Thymus (tissue), 11 donors: ENCODE data around the gene PFDN2. TPM values are rescaled to one million over a fixed set of nuclear protein-coding genes. Genes with fewer than 3 reads are reported as not detected.

ENCODE experiments used
- DNase-seq, 9 donors: peaks; one replicate each; pipeline ENCODE4 v3.0.0-alpha.2; 2013; ENCODE audit warnings: low spot score in 9 of 9, low read depth in 6 of 9, missing footprints in 1 of 9
- H3K27ac ChIP-seq, 2 donors: one replicate each; pipeline ENCODE4 v1.5.1; 2013; ENCODE audit warnings: control low read depth in 1 of 2, low read depth in 1 of 2, low read length in 1 of 2, mild to moderate bottlenecking in 1 of 2, moderate library complexity in 1 of 2
- H3K27me3 ChIP-seq, 2 donors: one replicate each; pipeline ENCODE4 v1.5.1; 2013; ENCODE audit warnings: low read length in 1 of 2; ENCODE audit not compliant: control insufficient read depth in 2 of 2, insufficient read depth in 1 of 2
- H3K36me3 ChIP-seq, 2 donors: one replicate each; pipeline ENCODE4 v1.5.1; 2013; ENCODE audit warnings: low read length in 1 of 2, mild to moderate bottlenecking in 1 of 2, moderate library complexity in 1 of 2; ENCODE audit not compliant: control insufficient read depth in 2 of 2, insufficient read depth in 2 of 2
- H3K4me1 ChIP-seq, 2 donors: one replicate each; pipeline ENCODE4 v1.5.1; 2013; ENCODE audit warnings: low read length in 2 of 2; ENCODE audit not compliant: control insufficient read depth in 2 of 2, insufficient read depth in 2 of 2
- H3K4me3 ChIP-seq, 2 donors: one replicate each; pipeline ENCODE4 v1.5.1; 2013; ENCODE audit warnings: low read length in 2 of 2, control low read depth in 1 of 2, mild to moderate bottlenecking in 1 of 2
- H3K9me3 ChIP-seq, 2 donors: one replicate each; pipeline ENCODE4 v1.5.1; 2013; ENCODE audit warnings: low read length in 1 of 2, mild to moderate bottlenecking in 1 of 2; ENCODE audit not compliant: control insufficient read depth in 2 of 2, insufficient read depth in 1 of 2
- WGBS: extraction: QIAGEN DNeasy Blood & Tissue Kit; methylation state at CpG from one replicate; pipeline ENCODE4 v1.1.7; 2013; 5-methylcytosine and 5-hydroxymethylcytosine counted together
- polyA plus RNA-seq: library from polyadenylated mRNA; stranded (reverse); fragments of 200-250 nt; gene quantifications from one replicate; pipeline ENCODE4 v1.2.3, GENCODE V29; 2013
- total RNA-seq: library from RNA; stranded (reverse); fragments of 120-200 nt; gene quantifications from one replicate; pipeline ENCODE4 v1.2.4, GENCODE V29; 2013
- donor health status: healthy.

The PFDN2 gene
- total and polyA plus RNA-seq, 2 donors, result 48.2 to 152 TPM

- WGBS, result 9% methylated on average over 22 of the region's 22 CpGs
- Histone ChIP-seq H3K4me1 (peaks cover 23 to 30% of the 10 kb centered on the region in 2 donors), H3K36me3 (peaks cover 5 to 38% of the 10 kb centered on the region in 2 donors), H3K4me3 (peak overlapping the region; percentile 63 to 80), H3K27ac (peak overlapping the region; percentile 67 to 93), H3K9me3 (no peaks in the 10 kb centered on the region), H3K27me3 (no peaks in the 10 kb centered on the region)
- DNase-seq, result peak in 2 of 9 donors; percentile 10 to 37
Observed at GRCh38 chr1:161131523-161132409, 13.9 kb upstream of the PFDN2 start.

GRCh38 chr1:161130266-161130665, 12.4 kb upstream of the PFDN2 start:
- peaks cover 23 to 30% of the 10 kb centered on the region in 2 donors for H3K4me1 ChIP-seq
- 90% methylated on average over 1 of the region's 1 CpG for WGBS
- H3K9me3 ChIP-seq, result no peaks in the 10 kb centered on the region
- H3K36me3 ChIP-seq, result peaks cover 8 to 49% of the 10 kb centered on the region in 2 donors
- H3K27me3 ChIP-seq, result no peaks in the 10 kb centered on the region
- H3K4me3 ChIP-seq, result no peak overlapping the region
- H3K27ac ChIP-seq, result no peak overlapping the region
- no peak for DNase-seq

GRCh38 chr1:161128591-161129420, 11.0 kb upstream of the PFDN2 start:
- Histone ChIP-seq H3K36me3 (peaks cover 21 to 64% of the 10 kb centered on the region in 2 donors), H3K4me3 (no peak overlapping the region), H3K9me3 (no peaks in the 10 kb centered on the region), H3K27ac (no peak overlapping the region), H3K27me3 (no peaks in the 10 kb centered on the region), H3K4me1 (peaks cover 23 to 27% of the 10 kb centered on the region in 2 donors)
- 97% methylated on average over 4 of the region's 4 CpGs for WGBS
- peak in 1 of 9 donors; percentile 11 for DNase-seq

- H3K9me3 ChIP-seq, result no peaks in the 10 kb centered on the region
- no peaks in the 10 kb centered on the region for H3K27me3 ChIP-seq
- H3K36me3 ChIP-seq, result peaks cover 32 to 72% of the 10 kb centered on the region in 2 donors
- no peak overlapping the region for H3K27ac ChIP-seq
- H3K4me1 ChIP-seq, result peaks cover 17 to 21% of the 10 kb centered on the region in 2 donors
- H3K4me3 ChIP-seq, result no peak overlapping the region
- WGBS, result 95% methylated on average over 2 of the region's 2 CpGs
- DNase-seq, result no peak
Observed at GRCh38 chr1:161127649-161128048, 9.8 kb upstream of the PFDN2 start.

- no peaks in the 10 kb centered on the region for H3K27me3 ChIP-seq
- 97% methylated on average over 6 of the region's 6 CpGs for WGBS
- H3K9me3 ChIP-seq, result no peaks in the 10 kb centered on the region
- no peak for DNase-seq
- no peak overlapping the region for H3K4me3 ChIP-seq
- peaks cover 58 to 77% of the 10 kb centered on the region in 2 donors for H3K36me3 ChIP-seq
- no peak overlapping the region for H3K27ac ChIP-seq
- H3K4me1 ChIP-seq, result peaks cover 16 to 21% of the 10 kb centered on the region in 2 donors
Observed at GRCh38 chr1:161122967-161123366, 5.1 kb upstream of the PFDN2 start.

- peaks cover 19 to 23% of the 10 kb centered on the region in 2 donors for H3K4me1 ChIP-seq
Observed at GRCh38 chr1:161121834-161122233, 4.0 kb upstream of the PFDN2 start.

GRCh38 chr1:161121042-161121650, 3.3 kb upstream of the PFDN2 start:
- H3K4me1 ChIP-seq, result peaks cover 23 to 30% of the 10 kb centered on the region in 2 donors
- 95% methylated on average over 3 of the region's 3 CpGs for WGBS
- no peak overlapping the region for H3K4me3 ChIP-seq
- peaks cover 53 to 61% of the 10 kb centered on the region in 2 donors for H3K36me3 ChIP-seq
- DNase-seq, result no peak
- H3K9me3 ChIP-seq, result no peaks in the 10 kb centered on the region
- H3K27me3 ChIP-seq, result no peaks in the 10 kb centered on the region
- H3K27ac ChIP-seq, result no peak overlapping the region

More at GRCh38 chr1:161121834-161122233, 4.0 kb upstream of the PFDN2 start:
- 87% methylated on average over 4 of the region's 4 CpGs for WGBS
- peaks cover 53 to 66% of the 10 kb centered on the region in 2 donors for H3K36me3 ChIP-seq
- peak overlapping the region in 1 of 2 donors; percentile 32 for H3K27ac ChIP-seq
- no peak for DNase-seq
- H3K27me3 ChIP-seq, result no peaks in the 10 kb centered on the region
- no peak overlapping the region for H3K4me3 ChIP-seq
- no peaks in the 10 kb centered on the region for H3K9me3 ChIP-seq

- peak in 2 of 9 donors; percentile 25 to 52 for DNase-seq
- peaks cover 23 to 34% of the 10 kb centered on the region in 2 donors for H3K4me1 ChIP-seq
- peak overlapping the region in 1 of 2 donors; percentile 87 for H3K4me3 ChIP-seq
- no peaks in the 10 kb centered on the region for H3K27me3 ChIP-seq
- 84% methylated on average over 10 of the region's 10 CpGs for WGBS
- peaks cover 41 to 44% of the 10 kb centered on the region in 2 donors for H3K36me3 ChIP-seq
- no peaks in the 10 kb centered on the region for H3K9me3 ChIP-seq
- H3K27ac ChIP-seq, result peak overlapping the region; percentile 33 to 92
Observed at GRCh38 chr1:161119092-161119903, 1.5 kb upstream of the PFDN2 start.
